Measurements from ENCODE around the gene AGAP1.

DNA sequence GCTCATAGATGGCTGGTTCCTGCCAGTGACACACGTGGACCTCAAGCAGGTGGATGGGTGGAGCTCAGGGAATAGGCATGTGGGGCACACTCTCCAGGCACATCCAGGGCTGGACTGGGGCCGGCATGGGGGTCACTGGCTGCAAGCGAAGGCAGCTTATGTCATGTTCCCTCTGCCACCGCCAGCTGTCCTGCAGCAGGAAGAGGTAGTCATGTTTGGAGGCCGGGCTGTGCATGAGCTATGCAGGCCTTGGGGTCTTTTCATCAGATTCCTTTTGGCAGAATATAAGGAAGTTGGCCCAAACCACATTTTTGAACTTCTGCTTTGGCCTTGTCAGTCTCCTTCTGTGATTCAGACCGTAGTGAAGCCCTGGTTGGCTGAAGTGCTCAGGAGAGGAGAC lies 61.5 kb downstream of the AGAP1 start:
- TF ChIP-seq, protein P1, sequence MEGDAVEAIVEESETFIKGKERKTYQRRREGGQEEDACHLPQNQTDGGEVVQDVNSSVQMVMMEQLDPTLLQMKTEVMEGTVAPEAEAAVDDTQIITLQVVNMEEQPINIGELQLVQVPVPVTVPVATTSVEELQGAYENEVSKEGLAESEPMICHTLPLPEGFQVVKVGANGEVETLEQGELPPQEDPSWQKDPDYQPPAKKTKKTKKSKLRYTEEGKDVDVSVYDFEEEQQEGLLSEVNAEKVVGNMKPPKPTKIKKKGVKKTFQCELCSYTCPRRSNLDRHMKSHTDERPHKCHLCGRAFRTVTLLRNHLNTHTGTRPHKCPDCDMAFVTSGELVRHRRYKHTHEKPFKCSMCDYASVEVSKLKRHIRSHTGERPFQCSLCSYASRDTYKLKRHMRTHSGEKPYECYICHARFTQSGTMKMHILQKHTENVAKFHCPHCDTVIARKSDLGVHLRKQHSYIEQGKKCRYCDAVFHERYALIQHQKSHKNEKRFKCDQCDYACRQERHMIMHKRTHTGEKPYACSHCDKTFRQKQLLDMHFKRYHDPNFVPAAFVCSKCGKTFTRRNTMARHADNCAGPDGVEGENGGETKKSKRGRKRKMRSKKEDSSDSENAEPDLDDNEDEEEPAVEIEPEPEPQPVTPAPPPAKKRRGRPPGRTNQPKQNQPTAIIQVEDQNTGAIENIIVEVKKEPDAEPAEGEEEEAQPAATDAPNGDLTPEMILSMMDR (IDR thresholded peaks at IDR 0.05; ENCODE audit: low read depth, low read length, poor library complexity, severe bottlenecking), result no peak
- no peak for TF ChIP-seq EZH2phosphoT487 (IDR thresholded peaks at IDR 0.05; ENCODE audit: borderline replicate concordance, low read length)

Measured in DOHH2 (cell line).